HG02970 (cell line): Measurements from ENCODE around the gene TDRD6.
"Not testable (repeated sequence)": the region's sequence is repeated elsewhere in the genome, so short reads cannot be mapped to it uniquely, and the experiment has no call there.

ENCODE experiments used
- ATAC-seq: cut with Tn5 transposase; IDR thresholded peaks from one replicate; pipeline ENCODE4 v1.9.1; 2021; ENCODE audit warnings: mild to moderate bottlenecking, moderate library complexity, moderate number of reproducible peaks; ENCODE audit not compliant: unreplicated experiment, low FRiP score

Gene TDRD6

DNA sequence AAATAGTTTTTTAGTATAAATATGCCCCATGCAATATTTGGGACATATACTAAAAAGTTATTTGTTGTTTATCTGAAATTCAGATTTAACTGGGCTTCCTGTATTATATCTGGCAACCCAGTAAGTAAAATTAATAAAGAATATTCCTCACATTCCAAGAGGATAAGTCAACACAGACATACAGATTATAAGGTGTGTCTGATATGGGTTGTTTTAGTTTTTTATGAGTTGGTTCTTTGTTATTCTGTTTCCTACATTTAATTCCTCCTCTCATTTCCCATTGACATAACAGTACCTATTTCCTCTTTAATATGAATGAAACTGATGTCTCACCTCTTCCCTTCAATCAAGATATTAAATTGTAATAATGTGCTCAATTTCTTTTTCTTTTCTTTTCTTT, 49.2 kb downstream of the TDRD6 start:
- ATAC-seq: no peak

DNA sequence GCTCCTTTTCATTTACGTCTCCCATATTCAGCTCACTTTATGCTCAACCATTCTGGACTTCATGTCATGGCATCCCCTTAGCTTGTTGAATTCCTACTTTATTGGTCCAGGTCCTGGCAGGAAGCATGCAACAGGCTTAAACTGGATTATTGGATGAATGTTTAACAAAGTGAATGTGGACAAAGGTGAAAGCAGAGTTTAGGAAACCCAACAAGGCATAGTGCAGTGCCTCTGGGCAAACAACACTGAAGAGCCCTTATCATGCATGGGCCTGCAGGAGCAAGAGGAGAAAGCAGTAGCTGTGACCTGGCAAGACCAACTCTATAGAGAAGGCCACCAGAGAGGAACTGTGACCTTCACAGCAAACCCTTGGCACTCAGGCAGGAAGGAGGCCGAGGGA, 53.8 kb downstream of the TDRD6 start:
- no peak for ATAC-seq

DNA sequence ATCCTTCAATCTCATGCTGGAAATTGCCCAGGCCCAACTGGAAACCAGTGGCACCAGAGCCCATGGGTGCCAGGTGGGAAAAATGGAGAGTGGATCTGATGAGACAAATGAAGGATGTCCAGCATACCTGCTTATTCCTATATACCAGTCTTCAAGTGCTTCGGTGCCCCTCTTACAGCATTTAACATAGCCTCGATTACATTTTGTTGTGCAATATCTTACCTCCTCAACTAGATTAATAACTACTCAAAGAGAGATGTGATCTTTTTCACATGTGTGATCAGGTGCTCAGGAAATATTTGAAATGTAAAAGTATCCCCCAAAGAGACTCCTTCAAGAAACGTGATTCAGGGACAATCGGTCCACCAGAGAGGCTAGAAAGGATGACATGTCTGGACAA, 54.2 kb downstream of the TDRD6 start:
- ATAC-seq: no peak

DNA sequence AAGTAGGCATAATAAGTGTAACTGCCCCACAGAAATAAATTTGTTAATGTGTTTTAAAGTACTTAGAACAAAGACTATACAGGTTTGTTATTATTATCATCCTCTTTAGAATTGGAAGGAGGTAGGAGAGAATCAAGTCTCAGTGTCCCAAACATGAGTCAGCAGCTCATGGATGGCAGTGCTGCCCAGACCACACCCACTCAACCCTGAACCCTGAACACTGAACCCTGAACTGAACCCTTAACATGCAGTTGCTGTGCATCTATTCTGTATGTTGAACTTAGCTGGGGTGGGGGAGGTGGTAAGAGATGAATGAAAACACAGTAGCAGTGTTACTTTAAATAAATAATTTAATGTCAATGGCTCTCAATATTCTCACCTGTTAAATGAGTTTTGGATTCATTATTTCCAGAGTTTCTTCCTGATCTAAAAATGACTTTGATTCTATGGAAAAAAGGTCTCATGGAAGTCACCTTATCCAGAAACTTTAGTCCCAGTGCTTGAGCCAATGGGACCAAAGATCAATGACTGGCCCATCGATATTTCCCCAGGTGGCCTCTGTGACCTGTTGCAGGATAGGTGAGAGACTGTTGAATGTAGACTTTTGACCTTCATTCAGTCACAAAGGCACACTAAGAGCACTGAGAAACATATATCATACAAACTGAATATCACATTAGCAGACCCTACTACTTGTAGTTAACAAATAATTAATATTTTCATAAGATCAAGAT, 55.9 kb downstream of the TDRD6 start:
- ATAC-seq: no peak

DNA sequence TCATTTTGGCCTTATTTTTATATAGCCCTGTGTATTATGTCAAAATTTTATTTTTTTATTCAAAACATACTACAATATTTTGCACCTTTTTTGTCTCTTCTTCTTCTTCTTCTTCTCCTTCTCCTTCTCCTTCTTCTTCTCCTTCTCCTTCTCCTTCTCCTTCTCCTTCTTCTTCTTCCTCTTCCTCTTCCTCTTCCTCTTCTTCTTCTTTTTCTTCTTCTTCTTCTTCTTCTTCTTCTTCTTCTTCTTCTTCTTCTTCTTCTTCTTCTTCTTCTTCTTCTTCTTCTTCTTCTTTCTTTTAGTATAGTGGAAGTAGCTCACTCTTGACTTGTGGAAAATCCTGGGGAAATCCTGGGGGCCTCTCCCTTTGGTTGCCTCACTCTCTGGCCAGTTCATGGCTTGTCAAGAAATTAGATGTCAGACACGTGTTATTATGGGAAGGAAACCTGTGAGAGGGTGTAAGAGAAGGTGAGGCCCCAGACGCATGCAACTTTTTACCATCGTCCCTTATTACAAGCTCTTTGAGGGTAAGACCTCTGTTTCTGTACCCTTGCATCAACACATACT, 56.6 kb downstream of the TDRD6 start:
- ATAC-seq: not testable (repeated sequence)

DNA sequence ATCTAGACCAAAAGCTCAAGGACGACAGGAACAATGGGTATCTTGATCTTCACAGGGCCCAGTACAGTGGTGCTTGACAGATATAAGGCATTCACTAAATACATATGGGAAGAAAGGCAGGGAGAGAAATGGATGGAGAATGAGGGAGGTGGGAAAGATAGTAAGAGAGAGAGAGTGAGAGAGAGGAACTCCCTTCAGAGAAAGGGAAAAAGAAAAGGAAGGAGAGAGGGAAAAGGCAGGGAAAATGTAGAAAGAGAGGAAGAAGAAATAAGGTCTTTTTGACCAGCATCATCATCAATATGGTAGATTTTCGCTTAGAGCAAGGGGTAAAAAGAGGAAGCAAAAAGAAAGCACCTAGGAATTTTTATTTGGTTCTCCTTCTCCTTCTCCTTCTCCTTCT, 58.3 kb downstream of the TDRD6 start:
- no peak for ATAC-seq

DNA sequence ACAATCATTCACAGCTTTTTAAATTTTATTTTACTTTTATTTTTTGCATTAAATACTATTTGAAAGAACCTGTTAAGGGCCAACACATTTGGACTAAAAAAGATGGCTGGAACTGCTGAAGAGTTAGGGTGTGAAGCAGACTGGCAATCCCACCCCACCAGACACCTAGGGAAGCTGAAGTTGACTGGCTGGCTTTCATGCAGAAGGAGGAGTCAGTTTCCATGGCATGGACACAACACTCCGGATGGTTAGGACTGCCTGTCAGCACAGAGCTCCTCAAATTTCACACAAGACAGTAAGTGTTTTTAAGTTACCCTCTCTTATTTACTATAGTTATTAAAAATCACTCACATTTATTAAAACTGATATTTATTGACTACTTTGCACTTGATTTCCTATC, 59.0 kb downstream of the TDRD6 start, which contains the start of gene ANKRD66:
TSS of gene ANKRD66 (plus strand) at position 238 of the 400 bp plus-strand sequence. CDS start 5,016 bp downstream, outside the sequence.
- ATAC-seq: no peak

DNA sequence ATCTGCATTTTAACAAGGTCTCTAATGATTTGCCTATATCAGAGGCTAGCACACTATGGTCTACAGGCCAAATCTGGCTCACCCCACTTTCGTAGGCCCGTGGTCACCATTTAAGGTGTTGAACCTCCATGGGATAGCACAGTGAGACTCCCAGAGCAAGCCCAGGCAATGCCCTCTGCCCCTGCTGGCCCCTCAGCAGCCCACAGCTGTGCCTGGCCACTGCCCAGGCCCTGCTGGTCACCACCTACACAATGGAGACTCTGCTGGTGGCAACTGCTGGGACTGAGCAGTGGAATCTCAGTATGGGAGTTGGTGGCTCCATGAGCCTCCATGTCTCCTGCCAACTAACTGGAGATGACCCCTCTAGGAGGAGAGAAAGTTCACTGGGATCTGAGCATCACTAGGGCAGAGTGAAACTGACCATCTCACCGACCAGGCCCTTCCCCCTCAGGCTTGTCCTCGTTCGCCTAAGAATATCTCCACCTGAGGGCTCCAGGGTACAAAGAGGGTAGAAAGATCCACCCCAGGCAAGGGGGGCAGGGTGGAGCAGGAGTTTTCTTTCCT, 61.3 kb downstream of the TDRD6 start:
- ATAC-seq: no peak

DNA sequence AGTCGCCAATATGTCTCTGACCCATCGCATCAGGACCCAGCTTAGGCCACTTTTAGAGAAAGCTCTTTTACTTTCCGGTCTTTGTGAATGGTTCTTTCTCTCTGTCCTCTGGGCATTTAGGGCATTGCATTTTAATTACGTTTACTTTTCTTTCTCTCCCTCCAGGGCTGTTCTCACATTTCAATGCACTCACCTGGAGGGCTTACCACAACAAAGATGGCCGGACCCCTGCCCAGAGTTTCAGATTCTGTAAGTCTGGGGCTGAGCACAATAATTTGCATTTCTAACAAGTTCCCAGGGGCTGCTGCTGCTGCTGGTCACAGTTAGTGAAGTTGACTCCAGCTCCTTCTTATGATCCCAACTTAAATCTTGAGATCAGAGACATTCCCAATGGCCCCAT, 62.0 kb downstream of the TDRD6 start:
- ATAC-seq: no peak

DNA sequence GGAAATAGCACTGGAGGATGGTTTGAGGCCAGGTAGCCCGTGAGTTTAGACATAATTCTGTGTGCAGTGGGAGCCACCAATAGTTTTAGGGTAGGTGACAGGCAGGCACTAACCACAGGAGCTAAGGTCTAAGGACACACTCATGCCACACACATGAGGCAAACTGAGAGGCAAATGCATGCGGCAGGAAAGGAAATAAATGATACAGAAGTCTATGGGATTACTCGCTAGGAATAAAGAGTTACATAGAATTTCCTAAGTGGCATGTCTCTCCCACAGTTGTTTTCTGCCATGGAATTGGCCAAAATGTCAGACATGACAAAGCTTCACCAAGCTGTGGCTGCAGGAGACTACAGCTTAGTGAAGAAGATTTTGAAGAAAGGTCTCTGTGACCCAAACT, 64.0 kb downstream of the TDRD6 start:
- ATAC-seq: no peak
